Measurements from ENCODE around the gene SLC22A3. TPM values are rescaled to one million over a fixed set of nuclear protein-coding genes. Genes with fewer than 3 reads are reported as not detected.

SLC22A3 gene
- total and polyA plus RNA-seq, 2 of the 13 experiments (the other 11 are each of a cell fraction or from before 2014, with no cell fraction given) = 12.0 to 31.5 TPM

GRCh38 chr6:160349020-160349441 is 853 bp downstream of the SLC22A3 start (continued):
- no peak for TF ChIP-seq ZNF577 (CRISPR knock-in tag; IDR thresholded peaks at IDR 0.05; ENCODE audit: borderline replicate concordance, low read depth)
- no peak; the same call in 1 of the 2 replicates for TF ChIP-seq ZNF790 (CRISPR knock-in tag; IDR thresholded peaks at IDR 0.05; ENCODE audit: borderline replicate concordance)
- TF ChIP-seq, protein P1, sequence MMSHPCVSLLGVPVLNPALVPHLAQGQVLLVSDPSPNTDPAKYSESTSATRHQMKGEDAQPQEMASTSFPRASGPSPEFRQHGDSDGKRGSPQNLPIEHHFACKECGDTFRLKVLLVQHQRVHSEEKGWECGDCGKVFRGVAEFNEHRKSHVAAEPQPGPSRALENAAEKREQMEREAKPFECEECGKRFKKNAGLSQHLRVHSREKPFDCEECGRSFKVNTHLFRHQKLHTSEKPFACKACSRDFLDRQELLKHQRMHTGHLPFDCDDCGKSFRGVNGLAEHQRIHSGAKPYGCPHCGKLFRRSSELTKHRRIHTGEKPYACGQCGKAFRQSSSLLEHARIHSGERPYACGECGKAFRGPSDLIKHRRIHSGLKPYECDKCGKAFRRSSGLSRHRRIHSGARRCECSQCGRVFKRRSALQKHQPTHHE (CRISPR knock-in tag; IDR thresholded peaks at IDR 0.05; ENCODE audit: borderline replicate concordance) = 0 out of 2 replicates have a peak, but pooled peaks have one; percentile 55
- peak; percentile 57 to 69; a peak in 3 of 4 replicates for TF ChIP-seq NR2F1 (CRISPR knock-in tag; IDR thresholded peaks at IDR 0.05)
- TF ChIP-seq, protein P2, sequence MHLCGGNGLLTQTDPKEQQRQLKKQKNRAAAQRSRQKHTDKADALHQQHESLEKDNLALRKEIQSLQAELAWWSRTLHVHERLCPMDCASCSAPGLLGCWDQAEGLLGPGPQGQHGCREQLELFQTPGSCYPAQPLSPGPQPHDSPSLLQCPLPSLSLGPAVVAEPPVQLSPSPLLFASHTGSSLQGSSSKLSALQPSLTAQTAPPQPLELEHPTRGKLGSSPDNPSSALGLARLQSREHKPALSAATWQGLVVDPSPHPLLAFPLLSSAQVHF (CRISPR knock-in tag; IDR thresholded peaks at IDR 0.05) = peak; percentile 26; the same call in 1 of the 2 replicates
- no peak for TF ChIP-seq SNRNP70 (IDR thresholded peaks at IDR 0.05; ENCODE audit: low read depth, low read length)
- peak; percentile 68 for TF ChIP-seq POLR2AphosphoS5 (IDR thresholded peaks at IDR 0.05; ENCODE audit: low read depth, low read length)
- TF ChIP-seq DDIT3 (CRISPR knock-in tag; IDR thresholded peaks at IDR 0.05) = no peak
- TF ChIP-seq NR2F6 (IDR thresholded peaks at IDR 0.05) = peak; percentile 91
- TF ChIP-seq NR2F6 (CRISPR knock-in tag; IDR thresholded peaks at IDR 0.05) = peak; percentile 90
- peak; percentile 29; the same call in 1 of the 2 replicates for TF ChIP-seq MED13 (CRISPR knock-in tag; IDR thresholded peaks at IDR 0.05)
- TF ChIP-seq ETV6 (CRISPR knock-in tag; conservative IDR thresholded peaks at IDR 0.05) = peak; percentile 7; the same call in 1 of the 2 replicates
- no peak for TF ChIP-seq ZNF530 (CRISPR knock-in tag; IDR thresholded peaks at IDR 0.05; ENCODE audit: low read depth)
- TF ChIP-seq, protein P3, sequence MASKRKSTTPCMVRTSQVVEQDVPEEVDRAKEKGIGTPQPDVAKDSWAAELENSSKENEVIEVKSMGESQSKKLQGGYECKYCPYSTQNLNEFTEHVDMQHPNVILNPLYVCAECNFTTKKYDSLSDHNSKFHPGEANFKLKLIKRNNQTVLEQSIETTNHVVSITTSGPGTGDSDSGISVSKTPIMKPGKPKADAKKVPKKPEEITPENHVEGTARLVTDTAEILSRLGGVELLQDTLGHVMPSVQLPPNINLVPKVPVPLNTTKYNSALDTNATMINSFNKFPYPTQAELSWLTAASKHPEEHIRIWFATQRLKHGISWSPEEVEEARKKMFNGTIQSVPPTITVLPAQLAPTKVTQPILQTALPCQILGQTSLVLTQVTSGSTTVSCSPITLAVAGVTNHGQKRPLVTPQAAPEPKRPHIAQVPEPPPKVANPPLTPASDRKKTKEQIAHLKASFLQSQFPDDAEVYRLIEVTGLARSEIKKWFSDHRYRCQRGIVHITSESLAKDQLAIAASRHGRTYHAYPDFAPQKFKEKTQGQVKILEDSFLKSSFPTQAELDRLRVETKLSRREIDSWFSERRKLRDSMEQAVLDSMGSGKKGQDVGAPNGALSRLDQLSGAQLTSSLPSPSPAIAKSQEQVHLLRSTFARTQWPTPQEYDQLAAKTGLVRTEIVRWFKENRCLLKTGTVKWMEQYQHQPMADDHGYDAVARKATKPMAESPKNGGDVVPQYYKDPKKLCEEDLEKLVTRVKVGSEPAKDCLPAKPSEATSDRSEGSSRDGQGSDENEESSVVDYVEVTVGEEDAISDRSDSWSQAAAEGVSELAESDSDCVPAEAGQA (IDR thresholded peaks at IDR 0.05; ENCODE audit: low read depth) = no peak; the same call in 1 of the 2 replicates
- TF ChIP-seq, protein P3 (CRISPR knock-in tag; IDR thresholded peaks at IDR 0.05; ENCODE audit: borderline replicate concordance) = peak; percentile 26; the same call in 1 of the 2 replicates
- no peak for TF ChIP-seq ZNF253 (CRISPR knock-in tag; IDR thresholded peaks at IDR 0.05; ENCODE audit: borderline replicate concordance)
- TF ChIP-seq HOXA9 (CRISPR knock-in tag; IDR thresholded peaks at IDR 0.05; ENCODE audit: borderline replicate concordance) = no peak; the same call in 1 of the 2 replicates
- 0 out of 2 replicates have a peak, but pooled peaks have one; percentile 4 for TF ChIP-seq FOSL1 (CRISPR knock-in tag; IDR thresholded peaks at IDR 0.05; ENCODE audit: borderline replicate concordance)
- TF ChIP-seq GABPA (IDR thresholded peaks at IDR 0.05; ENCODE audit: low read depth, low read length) = no peak
- TF ChIP-seq GABPA (CRISPR knock-in tag; IDR thresholded peaks at IDR 0.05; ENCODE audit: low read depth) = no peak
- peak; percentile 79 for TF ChIP-seq POLR2G (IDR thresholded peaks at IDR 0.05; ENCODE audit: low read depth, low read length)
- TF ChIP-seq NFATC3 (CRISPR knock-in tag; IDR thresholded peaks at IDR 0.05) = no peak

Data from HepG2 (cell line).